ENCODE data around the gene S100A4.
A peak's percentile ranks its signal among the peaks of the same experiment; 100 is the strongest.

S100A4 gene

GRCh38 chr1:153536012-153536670 lies 9.5 kb downstream of the S100A4 start:
- H3K4me1 ChIP-seq = peaks cover 0 to 51% (median 37%) of the 10 kb centered on the region in 4 donors
- intact Hi-C loops (cut with DNase I; ENCODE audit: low total_unique reads) = no loop called here
- TF ChIP-seq CTCF (IDR thresholded peaks at IDR 0.05) = no peak
- H3K27me3 ChIP-seq = no peaks in the 10 kb centered on the region
- H3K4me3 ChIP-seq = peak overlapping the region; percentile 72 to 94
- H3K27ac ChIP-seq = peak overlapping the region; percentile 93 to 99
- H3K9me3 ChIP-seq = no peaks in the 10 kb centered on the region
- peaks cover 0 to 9% (median 9%) of the 10 kb centered on the region in 3 donors for H3K36me3 ChIP-seq
- peak; percentile 92 to 96 for DNase-seq

DNA sequence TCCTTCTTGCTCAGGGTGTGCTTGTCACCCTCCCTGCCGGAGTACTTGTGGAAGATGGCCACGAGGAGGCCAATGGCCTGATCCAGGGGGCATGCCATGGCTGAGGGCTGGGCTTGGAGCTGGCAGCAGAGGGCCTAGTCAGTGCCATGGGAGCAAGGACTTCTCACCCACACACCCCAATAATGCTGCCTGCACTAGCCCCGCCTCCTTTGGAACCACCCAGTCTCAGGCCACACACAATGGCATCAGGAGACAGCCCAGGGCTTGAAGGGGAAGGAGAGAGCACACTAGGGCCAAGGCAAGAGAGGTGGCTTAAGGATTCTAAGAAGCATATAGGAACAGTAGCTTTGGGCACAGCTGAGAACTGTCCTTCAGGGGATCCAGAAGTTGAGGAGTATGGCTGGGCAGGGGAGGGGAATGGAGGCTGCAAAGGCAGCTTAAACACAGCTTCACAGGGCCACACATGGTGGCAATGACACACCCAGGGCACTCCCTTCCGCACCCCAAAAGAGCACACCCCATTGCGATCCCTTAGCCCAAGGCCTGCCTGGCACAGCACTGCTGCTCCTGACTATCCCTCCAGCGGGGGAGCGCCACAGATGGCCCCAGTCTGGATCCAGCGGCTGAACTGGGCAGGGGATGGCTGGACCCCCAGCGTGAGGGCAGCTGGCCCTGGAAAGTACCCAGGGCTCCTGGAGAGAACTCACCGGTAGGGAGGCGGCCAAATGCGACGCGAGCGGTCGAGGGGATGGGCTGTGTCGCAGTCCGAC lies 10.2 kb downstream of the S100A4 start, which contains the start of gene S100A6:
TSS of gene S100A6 (minus strand) at position 750 of the 770 bp plus-strand sequence. CDS start at position 98, 652 bp downstream.
- peak; percentile 13 to 39 for TF ChIP-seq CTCF (IDR thresholded peaks at IDR 0.05)
- DNase-seq = peak; percentile 88 to 94
- intact Hi-C loops (cut with DNase I; ENCODE audit: low total_unique reads) = no loop called here
- peaks cover 0 to 54% (median 34%) of the 10 kb centered on the region in 4 donors for H3K4me1 ChIP-seq
- H3K4me3 ChIP-seq = peak within 1 kb of the TSS; percentile 72 to 94
- peak within 1 kb of the TSS; percentile 93 to 99 for H3K27ac ChIP-seq
- H3K9me3 ChIP-seq = no peaks in the 10 kb centered on the region
- peaks cover 0 to 9% (median 9%) of the 10 kb centered on the region in 3 donors for H3K36me3 ChIP-seq
- H3K27me3 ChIP-seq = no peaks in the 10 kb centered on the region

DNA sequence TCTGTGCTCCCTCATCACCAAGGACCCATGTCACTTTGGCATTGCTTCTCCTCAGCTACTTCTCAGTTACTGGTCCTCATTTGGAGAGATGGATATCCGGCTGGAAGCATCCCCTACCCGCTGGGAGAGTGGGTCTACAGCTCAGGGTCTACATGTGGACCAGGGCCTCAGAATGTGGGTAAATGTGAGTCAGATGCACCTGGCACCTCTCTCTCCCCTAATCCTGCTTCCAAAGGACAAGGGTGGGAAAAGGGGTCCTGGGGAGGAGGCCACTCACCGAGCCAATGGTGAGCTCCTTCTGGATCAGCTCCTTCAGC lies 10.7 kb downstream of the S100A4 start:
- intact Hi-C loops (cut with DNase I; ENCODE audit: low total_unique reads) = no loop called here
- Histone ChIP-seq H3K9me3 (no peaks in the 10 kb centered on the region), H3K27me3 (no peaks in the 10 kb centered on the region), H3K4me1 (peaks cover 0 to 54% (median 34%) of the 10 kb centered on the region in 4 donors), H3K4me3 (peak overlapping the region; percentile 72 to 94), H3K27ac (peak overlapping the region; percentile 93 to 99), H3K36me3 (peaks cover 0 to 9% (median 9%) of the 10 kb centered on the region in 3 donors)
- no peak for TF ChIP-seq CTCF (IDR thresholded peaks at IDR 0.05)
- no peak for DNase-seq

GRCh38 chr1:153534226-153534924 lies 11.2 kb downstream of the S100A4 start:
- peak overlapping the region; percentile 72 to 94 for H3K4me3 ChIP-seq
- peaks cover 0 to 9% (median 9%) of the 10 kb centered on the region in 3 donors for H3K36me3 ChIP-seq
- peak; percentile 67 to 70 for DNase-seq
- peak overlapping the region; percentile 93 to 99 for H3K27ac ChIP-seq
- no peaks in the 10 kb centered on the region for H3K9me3 ChIP-seq
- intact Hi-C loops (cut with DNase I; ENCODE audit: low total_unique reads) = no loop called here
- H3K4me1 ChIP-seq = peaks cover 0 to 54% (median 34%) of the 10 kb centered on the region in 4 donors
- no peaks in the 10 kb centered on the region for H3K27me3 ChIP-seq
- TF ChIP-seq CTCF (IDR thresholded peaks at IDR 0.05) = no peak

- intact Hi-C loops (cut with DNase I; ENCODE audit: low total_unique reads) = loop anchor here (1.0 kb wide), 1 partner anchor 34 kb away; no protein-coding TSS in a partner anchor
- H3K4me1 ChIP-seq = peaks cover 0 to 54% (median 34%) of the 10 kb centered on the region in 4 donors
Observed at GRCh38 chr1:153533689-153534201, 11.9 kb downstream of the S100A4 start.

More at GRCh38 chr1:153533689-153534201, 11.9 kb downstream of the S100A4 start:
- TF ChIP-seq CTCF (IDR thresholded peaks at IDR 0.05) = no peak
- Histone ChIP-seq H3K36me3 (peaks cover 0 to 9% (median 9%) of the 10 kb centered on the region in 3 donors), H3K4me3 (peak overlapping the region; percentile 72 to 94), H3K27ac (peak overlapping the region; percentile 93 to 99), H3K27me3 (no peaks in the 10 kb centered on the region), H3K9me3 (no peaks in the 10 kb centered on the region)
- peak; percentile 84 to 88 for DNase-seq

Measured in tibial artery (tissue), 4 donors.